ENCODE measurements around the gene ILF2.
A peak's percentile ranks its signal among the peaks of the same experiment; 100 is the strongest.
"Not testable (repeated sequence)": the region's sequence is repeated elsewhere in the genome, so short reads cannot be mapped to it uniquely, and the experiment has no call there.

Gene ILF2

DNA sequence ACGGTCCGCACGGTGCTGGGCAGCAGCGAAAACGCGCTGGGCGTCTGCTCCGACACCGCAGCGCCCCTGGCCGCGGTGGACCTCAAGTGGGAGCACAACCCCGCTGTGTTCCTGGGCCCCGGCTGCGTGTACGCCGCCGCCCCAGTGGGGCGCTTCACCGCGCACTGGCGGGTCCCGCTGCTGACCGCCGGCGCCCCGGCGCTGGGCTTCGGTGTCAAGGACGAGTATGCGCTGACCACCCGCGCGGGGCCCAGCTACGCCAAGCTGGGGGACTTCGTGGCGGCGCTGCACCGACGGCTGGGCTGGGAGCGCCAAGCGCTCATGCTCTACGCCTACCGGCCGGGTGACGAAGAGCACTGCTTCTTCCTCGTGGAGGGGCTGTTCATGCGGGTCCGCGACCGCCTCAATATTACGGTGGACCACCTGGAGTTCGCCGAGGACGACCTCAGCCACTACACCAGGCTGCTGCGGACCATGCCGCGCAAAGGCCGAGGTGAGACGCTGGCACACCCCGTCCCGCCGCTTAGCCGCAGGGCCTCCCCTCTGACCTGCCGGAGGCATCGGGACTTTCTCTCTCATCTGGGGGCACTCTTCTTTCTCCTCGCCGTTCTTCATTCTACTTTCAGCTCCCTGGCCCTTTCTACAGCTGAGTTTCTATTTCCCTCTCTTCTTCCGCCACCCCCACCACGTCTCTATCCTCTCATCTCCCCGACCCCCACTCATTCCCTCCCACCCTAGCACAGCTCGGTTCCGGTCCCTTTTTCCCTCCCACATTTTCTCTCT lies 8.7 kb upstream of the ILF2 start:
- DNase-seq (ENCODE audit: low read depth, low spot score): peak; percentile 54

DNA sequence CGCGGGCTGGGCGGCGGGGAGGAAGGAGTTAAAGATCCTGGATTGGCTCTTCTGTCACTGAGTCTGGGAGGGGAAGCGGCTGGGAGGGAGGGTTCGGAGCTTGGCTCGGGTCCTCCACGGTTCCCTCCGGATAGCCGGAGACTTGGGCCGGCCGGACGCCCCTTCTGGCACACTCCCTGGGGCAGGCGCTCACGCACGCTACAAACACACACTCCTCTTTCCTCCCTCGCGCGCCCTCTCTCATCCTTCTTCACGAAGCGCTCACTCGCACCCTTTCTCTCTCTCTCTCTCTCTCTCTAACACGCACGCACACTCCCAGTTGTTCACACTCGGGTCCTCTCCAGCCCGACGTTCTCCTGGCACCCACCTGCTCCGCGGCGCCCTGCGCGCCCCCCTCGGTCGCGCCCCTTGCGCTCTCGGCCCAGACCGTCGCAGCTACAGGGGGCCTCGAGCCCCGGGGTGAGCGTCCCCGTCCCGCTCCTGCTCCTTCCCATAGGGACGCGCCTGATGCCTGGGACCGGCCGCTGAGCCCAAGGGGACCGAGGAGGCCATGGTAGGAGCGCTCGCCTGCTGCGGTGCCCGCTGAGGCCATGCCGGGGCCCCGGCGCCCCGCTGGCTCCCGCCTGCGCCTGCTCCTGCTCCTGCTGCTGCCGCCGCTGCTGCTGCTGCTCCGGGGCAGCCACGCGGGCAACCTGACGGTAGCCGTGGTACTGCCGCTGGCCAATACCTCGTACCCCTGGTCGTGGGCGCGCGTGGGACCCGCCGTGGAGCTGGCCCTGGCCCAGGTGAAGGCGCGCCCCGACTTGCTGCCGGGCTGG lies 7.9 kb upstream of the ILF2 start, which contains the start of gene NPR1:
NPR1 (plus strand) TSS at position 170 of the 818 bp plus-strand sequence; CDS start at position 591, 421 bp downstream.
- peak; percentile 39 for DNase-seq (ENCODE audit: low read depth, low spot score)

DNA sequence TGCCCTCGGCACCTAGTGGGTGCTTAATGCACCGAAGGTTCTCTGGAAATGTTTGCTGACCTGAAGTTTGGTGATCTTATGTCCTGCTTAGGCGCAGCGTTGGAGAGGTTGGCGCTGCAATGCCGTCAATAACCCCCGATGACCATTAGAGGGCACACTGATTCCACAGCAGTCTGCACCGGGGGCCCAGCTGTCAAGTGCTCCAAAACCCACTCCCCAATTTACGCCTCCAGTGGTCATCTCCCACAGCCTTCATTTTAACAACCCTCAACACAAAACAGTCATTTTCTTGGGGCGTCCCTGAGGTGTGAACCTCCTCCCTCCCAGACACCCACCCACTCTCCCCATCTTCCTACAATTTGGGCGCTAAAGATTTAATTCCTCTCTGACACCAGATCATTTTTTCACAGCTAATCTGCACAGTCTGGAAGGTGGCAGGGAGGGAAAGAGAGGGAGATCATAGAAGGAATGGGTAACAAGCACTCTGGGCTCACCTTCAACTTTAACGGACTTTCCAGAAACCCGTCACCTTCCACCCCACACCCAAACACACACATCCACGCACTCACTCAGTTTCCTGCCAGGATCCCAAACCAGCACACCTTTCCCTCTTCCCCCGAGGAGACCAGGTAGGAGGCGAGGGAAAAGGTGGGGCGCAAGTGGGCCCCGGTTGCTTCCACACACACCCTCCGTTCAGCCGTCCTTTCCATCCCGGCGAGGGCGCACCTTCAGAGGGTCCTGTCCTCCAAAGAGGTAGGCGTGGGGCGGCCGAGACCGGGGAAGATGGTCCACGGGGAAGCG lies 7.1 kb upstream of the ILF2 start:
- peak; percentile 83 for DNase-seq (ENCODE audit: low read depth, low spot score)

DNA sequence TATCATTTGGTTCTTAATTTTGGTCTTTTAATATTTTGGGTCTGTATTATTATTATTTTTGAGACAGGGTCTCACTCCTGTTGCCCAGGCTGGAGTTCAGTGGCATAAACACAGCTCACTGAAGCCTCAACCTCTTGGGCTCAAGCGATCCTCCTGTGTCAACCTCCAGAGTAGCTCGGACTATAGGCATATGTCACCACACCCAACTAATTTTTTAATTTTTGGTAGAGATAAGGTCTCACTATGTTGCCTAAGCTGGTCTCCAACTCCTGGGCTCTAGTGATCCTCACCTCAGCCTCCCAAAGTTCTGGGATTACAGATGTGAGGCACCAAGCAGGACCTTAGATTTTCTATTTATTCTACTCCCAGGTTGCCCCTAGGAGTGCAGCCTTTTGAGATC lies 2.7 kb upstream of the ILF2 start:
- no peak for DNase-seq (ENCODE audit: low read depth, low spot score)

DNA sequence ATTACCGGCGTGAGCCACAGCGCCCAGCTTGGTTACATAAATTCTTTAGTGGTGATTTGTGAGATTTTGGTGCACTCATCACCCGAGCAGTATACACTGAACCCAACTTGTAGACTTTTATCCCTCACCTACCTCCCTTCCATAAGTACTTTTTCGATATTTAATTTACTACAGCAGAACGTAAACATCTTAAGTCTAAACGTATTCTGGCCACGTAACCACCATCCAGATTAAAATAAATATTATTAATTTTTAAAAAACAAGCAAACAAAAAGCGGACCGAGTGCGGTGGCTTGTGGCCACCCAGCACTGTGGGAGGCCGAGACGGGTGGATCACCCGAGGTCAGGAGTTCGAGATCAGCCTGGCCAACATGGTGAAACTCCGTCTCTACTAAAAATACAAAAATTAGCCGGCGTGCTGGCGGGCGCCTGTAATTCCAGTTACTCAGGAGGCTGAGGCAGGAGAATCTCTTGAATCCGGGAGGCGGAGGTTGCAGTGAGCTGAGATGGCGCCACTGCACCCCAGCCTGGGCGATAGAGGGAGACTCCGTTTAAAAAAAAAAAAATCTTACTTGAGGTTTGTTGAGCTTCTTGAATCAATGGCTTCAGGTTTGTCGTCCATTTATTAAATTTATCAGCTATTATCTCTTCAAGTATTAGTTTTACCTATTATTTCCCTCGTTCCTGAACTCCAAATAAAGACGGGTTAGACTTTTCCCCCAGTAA lies 998 bp upstream of the ILF2 start:
- peak; percentile 28 for DNase-seq (ENCODE audit: low read depth, low spot score)

DNA sequence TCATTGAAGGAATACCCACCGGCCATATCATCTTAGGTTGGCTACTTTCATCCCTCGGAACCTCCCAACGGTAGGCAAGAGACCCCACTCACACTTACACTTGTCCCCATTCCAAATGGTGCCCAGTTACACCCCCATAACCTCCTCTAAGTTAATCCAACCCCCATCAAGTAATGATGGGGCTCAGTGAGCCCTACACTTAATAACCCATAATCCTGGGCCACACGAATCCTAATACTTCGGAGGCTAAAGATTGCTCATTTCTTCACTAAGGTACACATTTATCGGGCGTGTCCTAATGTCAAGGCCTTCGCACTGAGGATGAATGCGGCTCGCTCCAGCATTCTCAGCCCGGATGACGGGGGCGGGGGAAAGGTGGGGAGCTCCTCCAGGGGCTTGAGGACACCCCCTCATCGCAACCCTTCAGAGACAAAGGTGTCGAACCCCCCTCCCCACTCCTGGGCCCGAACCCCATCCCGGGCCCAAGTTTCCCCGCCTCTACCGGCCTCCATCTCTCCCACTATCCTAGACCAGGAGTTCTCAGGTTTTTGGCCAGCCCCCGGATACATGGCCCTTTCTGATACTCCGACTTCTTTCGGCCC lies 435 bp downstream of the ILF2 start:
- DNase-seq (ENCODE audit: low read depth, low spot score): no peak

DNA sequence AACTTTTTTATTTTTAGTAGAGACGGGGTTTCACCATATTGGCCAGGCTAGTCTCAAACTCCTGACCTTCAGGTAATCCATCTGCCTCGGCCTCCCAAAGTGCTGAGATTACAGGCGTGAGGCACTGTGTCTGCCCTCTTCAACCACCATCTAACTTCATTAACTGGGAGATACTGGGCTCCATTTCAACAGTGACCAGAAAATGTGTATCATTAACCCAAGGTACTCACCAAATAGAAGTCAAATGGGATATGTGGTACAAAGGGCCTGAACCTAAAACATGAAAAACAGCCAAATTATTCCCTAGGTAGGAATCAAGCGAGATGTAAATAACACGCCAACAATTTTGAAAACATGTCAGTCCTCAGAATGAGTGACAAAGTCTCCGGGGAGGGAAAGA lies 1.2 kb downstream of the ILF2 start:
- no peak for DNase-seq (ENCODE audit: low read depth, low spot score)

DNA sequence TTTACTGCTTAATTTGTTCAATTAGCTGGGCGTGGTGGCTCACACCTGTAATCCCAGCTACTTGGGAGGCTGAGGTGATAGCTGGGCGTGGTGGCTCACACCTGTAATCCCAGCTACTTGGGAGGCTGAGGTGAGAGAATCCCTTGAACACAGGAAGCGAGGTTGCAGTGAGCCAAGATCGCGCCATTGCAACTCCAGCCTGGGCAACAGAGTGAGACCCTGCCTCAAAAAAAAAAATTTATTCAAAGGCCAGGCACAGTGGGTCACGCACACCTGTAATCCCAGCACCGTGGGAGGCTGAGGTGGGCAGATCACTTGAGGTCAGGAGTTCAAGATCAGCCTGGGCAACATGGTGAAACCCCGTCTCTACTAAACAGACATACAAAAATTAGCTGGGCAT lies 2.1 kb downstream of the ILF2 start:
- DNase-seq (ENCODE audit: low read depth, low spot score): not testable (repeated sequence)

DNA sequence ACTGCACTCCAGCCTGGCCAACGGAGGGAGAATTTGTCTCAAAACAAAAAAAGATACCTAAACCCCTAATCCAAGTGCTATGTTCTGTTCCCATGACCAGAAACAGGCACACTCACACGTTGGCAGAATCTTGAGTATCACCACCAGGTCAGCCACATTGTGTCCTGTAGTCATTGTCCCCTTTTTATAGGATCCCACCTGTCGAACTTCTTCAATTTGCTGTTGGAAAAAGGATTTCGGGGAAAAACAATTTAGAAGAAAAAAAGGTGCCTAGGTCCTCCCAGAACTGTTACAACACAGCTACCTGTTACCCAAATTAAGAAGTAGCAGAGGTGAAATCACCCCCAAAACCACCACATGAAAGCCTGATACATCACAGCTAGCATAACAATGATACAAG lies 3.4 kb downstream of the ILF2 start:
- DNase-seq (ENCODE audit: low read depth, low spot score): no peak

DNA sequence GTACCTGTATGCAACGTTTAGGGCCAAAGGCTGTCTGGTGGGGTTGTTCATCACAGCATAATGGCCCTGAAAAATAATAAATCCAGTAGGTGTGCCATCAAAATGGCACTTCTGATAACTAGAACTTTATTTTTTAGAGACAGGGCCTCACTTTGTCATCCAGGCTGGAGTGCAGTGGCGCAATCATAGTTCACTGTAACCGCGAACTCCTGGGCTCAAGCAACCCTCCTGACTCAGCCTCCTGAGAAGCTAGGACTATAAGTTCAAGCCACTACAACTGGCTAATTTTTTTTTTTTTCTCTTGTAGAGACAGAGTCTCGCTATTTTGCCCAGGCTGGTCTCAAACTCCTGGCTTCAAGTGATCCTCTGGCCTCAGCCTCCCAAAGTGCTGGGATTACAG lies 7.6 kb downstream of the ILF2 start:
- DNase-seq (ENCODE audit: low read depth, low spot score): no peak

DNA sequence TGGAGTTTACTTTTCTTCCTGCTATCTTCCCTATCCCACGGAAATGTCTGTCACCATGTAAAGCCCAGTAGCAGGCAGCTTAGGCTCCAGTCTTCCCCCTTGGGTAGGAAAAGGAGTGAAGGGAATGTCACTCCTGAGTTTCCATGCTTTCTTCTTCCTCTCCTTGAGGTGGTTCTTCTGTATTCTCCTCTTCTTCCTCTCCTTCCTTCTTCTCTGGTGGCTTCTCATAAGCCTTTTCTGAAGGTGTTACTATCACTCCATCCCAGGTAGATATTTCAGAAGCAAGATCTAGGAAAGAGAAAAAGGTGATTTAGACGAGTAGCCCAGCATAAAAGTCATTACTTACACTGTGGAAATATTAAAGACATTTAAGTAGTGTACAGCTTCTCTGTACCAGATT lies 8.5 kb downstream of the ILF2 start:
- DNase-seq (ENCODE audit: low read depth, low spot score): no peak

DNA sequence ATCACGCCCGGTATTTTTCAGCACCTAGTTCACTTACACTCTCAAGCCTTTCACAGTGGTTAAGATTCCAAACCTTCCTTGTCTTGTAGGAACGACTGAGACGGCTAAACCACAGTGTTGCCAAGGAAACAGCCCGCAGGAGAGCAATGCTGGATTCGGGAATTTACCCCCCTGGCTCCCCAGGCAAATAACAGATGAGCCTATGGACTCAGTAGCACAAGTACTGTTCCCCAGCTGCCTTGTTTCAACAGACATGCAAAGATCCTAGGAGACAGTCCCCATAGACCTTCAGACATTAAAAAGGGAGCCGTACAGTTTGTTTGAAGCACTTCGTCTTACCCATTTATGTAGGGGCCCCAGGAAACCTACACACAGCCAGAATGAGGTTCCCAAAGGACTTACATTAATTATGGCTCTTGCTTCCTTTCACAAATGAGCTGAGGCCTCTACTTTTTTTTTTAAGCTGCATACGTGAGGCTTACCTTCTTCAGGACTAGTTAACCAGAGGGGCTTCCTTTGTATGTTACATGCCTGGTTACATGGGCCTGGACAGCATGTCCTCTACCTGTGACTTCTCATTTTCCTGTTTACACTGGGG lies 9.6 kb downstream of the ILF2 start:
- DNase-seq (ENCODE audit: low read depth, low spot score): peak; percentile 22

DNA sequence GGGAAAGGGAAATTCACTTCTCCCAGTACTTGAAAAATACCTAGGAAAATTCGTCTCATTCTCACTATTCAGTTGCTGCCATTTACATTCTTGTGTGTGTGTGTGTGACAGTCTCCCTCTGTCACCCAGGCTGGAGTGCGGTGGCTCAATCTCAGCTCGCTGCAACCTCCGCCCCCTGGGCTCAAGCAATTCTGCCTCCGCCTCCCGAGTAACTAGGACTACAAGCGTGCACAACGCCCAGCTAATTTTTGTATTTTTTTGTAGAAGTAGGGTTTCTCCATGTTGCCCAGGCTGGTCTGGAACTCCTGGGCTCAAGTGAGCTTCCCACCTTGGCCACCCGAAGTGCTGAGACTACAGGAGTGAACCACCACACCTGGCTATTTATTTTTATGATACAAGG lies 11.1 kb downstream of the ILF2 start:
- peak; percentile 31 for DNase-seq (ENCODE audit: low read depth, low spot score)

DNA sequence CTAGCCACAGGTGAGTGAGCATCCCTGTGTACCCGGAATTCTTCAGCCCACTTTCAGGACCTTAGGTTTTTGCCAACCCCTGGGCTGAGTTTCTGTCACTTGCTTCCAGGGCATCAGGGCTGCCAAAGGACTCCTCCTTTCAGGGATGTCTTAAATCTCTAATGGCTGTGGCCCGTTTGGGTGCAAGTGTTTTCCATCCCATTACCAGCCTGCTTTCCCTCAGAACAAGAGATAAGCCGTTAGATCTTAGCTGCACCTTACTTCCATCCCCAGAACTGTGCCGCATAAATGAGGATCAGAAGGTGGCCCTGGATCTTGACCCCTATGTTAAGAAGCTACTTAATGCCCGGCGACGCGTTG lies 11.6 kb downstream of the ILF2 start:
- no peak for DNase-seq (ENCODE audit: low read depth, low spot score)

DNA sequence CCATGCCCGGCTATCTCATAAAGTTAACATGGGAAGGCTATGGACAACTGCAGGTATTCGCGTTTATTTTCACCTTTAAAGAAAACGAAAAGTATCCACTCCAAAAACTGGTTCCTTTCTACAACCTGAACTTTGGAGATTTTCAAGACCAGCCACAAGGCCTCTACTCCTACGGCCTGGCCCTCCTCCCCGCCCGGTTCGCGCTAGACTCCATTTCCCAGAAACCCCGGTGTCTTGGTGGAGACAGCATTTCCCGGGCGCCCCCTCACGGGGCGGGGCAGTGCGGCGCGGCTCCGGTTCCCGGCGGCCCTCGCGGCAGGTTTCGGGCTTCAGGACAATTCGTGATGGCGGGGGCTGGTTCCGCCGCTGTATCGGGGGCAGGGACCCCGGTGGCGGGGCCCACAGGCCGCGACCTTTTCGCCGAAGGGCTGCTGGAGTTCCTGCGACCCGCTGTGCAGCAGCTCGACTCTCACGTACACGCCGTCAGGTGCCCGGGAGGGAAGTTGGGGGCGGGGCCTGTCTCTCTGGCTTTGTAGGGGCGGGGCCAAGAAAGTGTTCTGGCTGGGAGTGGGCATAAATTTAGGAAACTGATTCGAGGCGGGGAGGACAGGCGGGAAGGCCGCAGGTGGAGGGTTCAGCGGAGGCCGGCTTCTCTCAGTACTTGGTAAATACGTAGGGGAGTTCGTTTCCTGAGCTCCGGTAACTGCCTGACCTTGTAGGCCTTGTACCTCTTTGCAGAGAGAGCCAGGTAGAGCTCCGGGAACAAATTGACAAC lies 12.2 kb downstream of the ILF2 start, which contains the start of gene SNAPIN:
SNAPIN (plus strand) TSS at position 304 of the 775 bp plus-strand sequence; CDS start at position 345, 41 bp downstream.
- DNase-seq (ENCODE audit: low read depth, low spot score): peak; percentile 93

DNA sequence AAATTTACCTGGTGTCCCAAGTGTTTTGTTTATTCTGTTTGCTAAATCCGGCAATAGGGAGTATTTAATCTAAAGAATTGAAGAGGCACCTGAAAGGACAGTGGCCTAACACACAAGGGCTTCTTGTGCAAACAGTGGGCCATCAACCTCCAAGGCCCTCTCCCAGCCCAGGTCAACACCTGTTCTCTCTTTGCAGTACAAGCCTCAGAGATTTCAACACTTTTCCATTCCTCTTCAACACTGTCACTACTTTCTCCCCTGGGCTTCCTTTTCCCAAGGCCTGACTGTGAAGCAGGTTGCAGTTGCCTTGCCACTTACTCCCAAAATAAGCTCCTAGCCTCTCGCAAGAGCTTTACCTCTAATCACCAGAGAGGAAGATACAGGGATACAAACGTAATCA lies 15.5 kb downstream of the ILF2 start:
- no peak for DNase-seq (ENCODE audit: low read depth, low spot score)

DNA sequence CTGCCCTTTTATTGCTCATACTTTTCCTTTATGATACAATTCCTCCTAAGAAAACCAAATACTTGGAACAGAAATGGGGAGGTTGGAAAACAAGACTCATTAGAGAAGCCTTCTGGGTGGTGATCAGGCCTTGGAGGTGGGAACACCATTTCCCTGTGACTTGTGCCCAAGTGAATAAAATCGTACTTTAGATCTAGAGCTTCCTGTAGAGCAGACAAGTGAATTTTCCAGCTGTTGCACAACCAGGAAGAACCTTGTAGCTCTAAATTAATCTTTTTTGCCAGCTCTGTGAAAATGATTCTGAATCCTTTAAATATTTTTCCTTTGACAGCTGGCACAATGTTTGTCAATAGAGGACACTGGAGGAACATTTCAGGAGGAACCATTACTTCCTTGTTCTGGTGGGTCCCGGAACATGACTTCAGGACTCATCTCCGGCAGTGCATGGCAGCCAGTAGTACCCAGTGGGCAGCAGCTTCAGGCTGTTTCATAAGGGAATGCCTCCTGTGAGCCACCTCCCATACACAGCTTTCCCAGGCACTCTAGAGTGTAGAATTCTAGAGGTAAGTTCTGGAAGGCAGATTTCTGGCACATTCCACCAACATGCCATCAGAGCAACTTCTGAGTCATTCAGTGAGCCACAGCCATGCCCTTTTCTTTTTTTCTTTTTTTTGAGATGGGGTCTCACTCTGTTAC lies 17.8 kb downstream of the ILF2 start:
- DNase-seq (ENCODE audit: low read depth, low spot score): no peak

DNA sequence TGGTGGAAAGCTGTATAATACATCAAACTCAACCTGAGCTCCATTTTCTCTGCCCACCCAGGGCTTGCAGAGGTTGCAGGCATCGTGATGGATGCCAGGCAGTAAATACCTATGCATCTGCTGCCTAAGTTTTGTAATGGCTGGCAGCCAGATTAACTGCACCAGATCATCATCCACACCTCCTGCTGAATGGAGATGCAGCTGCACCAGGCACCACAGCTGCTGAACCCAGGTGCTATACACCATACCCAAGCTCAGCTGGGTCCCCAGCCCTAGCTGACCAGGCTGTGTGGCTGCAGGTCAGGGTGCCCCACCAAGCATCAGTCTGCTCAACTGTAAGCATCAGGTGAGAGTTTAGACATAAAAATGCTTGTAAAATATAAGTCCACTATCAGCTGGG lies 19.0 kb downstream of the ILF2 start:
- no peak for DNase-seq (ENCODE audit: low read depth, low spot score)

DNA sequence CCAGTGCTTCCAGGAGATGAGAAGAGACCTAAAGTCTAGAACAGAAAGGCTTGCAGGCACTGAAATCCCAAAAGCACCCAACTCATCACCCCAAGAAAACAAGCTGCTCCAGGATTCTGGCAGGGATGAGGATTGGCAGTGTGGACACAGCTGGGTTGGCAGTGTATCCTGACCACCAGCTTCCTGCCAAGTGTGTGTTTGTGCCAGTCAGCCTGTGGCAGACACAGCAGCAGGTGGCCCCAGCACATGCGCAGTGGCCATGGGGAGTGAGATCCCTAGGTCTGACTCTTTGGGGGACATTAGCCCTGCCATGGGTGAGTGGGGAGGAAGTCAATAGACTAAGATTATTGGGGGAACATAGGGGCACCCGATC lies 20.9 kb downstream of the ILF2 start:
- no peak for DNase-seq (ENCODE audit: low read depth, low spot score)
